Measurements from ENCODE around the gene MRPS30.

- TF ChIP-seq MAFK (IDR thresholded peaks at IDR 0.05; ENCODE audit: low read depth, low read length) (no peak), CTCF (conservative IDR thresholded peaks at IDR 0.05; ENCODE audit: low read depth, low read length) (no peak), POLR2A (IDR thresholded peaks at IDR 0.05; ENCODE audit: low read depth, low read length) (no peak), RCOR1 (IDR thresholded peaks at IDR 0.05; ENCODE audit: insufficient replicate concordance, low read length) (no peak), FOS (IDR thresholded peaks at IDR 0.05; ENCODE audit: low read depth, low read length) (no peak), USF2 (IDR thresholded peaks at IDR 0.05; ENCODE audit: low read depth, low read length) (no peak), CEBPB (IDR thresholded peaks at IDR 0.05; ENCODE audit: low read depth, low read length) (no peak), BHLHE40 (IDR thresholded peaks at IDR 0.05; ENCODE audit: low read depth, low read length) (no peak), RAD21 (IDR thresholded peaks at IDR 0.05; ENCODE audit: low read length) (no peak)
These were observed 20.0 kb downstream of the MRPS30 start for GRCh38 chr5:44828719-44829118.

All from IMR-90 (cell line).